IMR-90 (cell line): ENCODE data around the gene TBC1D10B. TPM values are rescaled to one million over a fixed set of nuclear protein-coding genes. Genes with fewer than 3 reads are reported as not detected.

Experiments used
- ATAC-seq: fragments of 200-7000 bp; cut with Tn5 transposase; 2 replicates; pipeline ENCODE4 v1.9.1; 2020; ENCODE audit warnings: low read depth, mild to moderate bottlenecking, moderate library complexity
- BruUV-seq: library from RNA; stranded (reverse); fragments of 400-500 nt; replicated peaks from 2 replicates; lab custom pipeline; 2021; lab: Mats Ljungman, UMichigan
- CTCF ChIA-PET: fragments of 300-600 bp; formaldehyde crosslinking; extraction: SDS; loops from one replicate; lab custom pipeline; 2021; ENCODE audit warnings: antibody characterized with exemption; lab: Yijun Ruan, JAX
- POLR2A ChIA-PET: fragments of 300-600 bp; sonication (Branson Sonifier 250); formaldehyde crosslinking; loops from one replicate; lab custom pipeline; 2022; ENCODE audit warnings: antibody characterized with exemption; ENCODE audit not compliant: unreplicated experiment; lab: Charles Lee
- DNase-seq: peaks from one replicate; pipeline ENCODE4 v3.0.0; 2013
- H2AFZ ChIP-seq: replicated peaks from 2 replicates; pipeline ENCODE3; 2013; ENCODE audit warnings: low read length, mild to moderate bottlenecking; ENCODE audit not compliant: poor library complexity
- H2AK5ac ChIP-seq: 2 replicates; pipeline ENCODE4 v1.6.1; 2013; ENCODE audit warnings: low read depth, low read length, inconsistent platforms
- H2AK9ac ChIP-seq: replicated peaks from 2 replicates; pipeline ENCODE3; 2013; ENCODE audit warnings: mild to moderate bottlenecking, low read depth, low read length, moderate library complexity; ENCODE audit not compliant: poor library complexity
- H2BK120ac ChIP-seq: 2 replicates; pipeline ENCODE4 v1.6.1; 2013; ENCODE audit warnings: low read depth, low read length, inconsistent platforms
- H2BK15ac ChIP-seq: 3 replicates; pipeline ENCODE4 v1.6.1; 2013; ENCODE audit warnings: low read depth, low read length, inconsistent platforms
- H2BK20ac ChIP-seq: 2 replicates; pipeline ENCODE4 v1.6.1; 2013; ENCODE audit warnings: low read depth, mild to moderate bottlenecking, inconsistent platforms, low read length, moderate library complexity
- H2BK5ac ChIP-seq: 2 replicates; pipeline ENCODE4 v1.6.1; 2013; ENCODE audit warnings: mild to moderate bottlenecking, low read depth, low read length, inconsistent platforms; ENCODE audit not compliant: poor library complexity, severe bottlenecking
- H3K14ac ChIP-seq: replicated peaks from 2 replicates; pipeline ENCODE4 v1.6.1; 2013; ENCODE audit warnings: low read depth, low read length, inconsistent platforms
- H3K18ac ChIP-seq: 2 replicates; pipeline ENCODE4 v1.6.1; 2013; ENCODE audit warnings: low read depth, low read length, control low read depth
- H3K23ac ChIP-seq: 2 replicates; pipeline ENCODE4 v1.6.1; 2013; ENCODE audit warnings: low read depth, low read length, inconsistent platforms
- H3K27ac ChIP-seq: 2 replicates; pipeline ENCODE4 v1.5.1; 2013; ENCODE audit warnings: mild to moderate bottlenecking, control low read depth, low read length; ENCODE audit not compliant: insufficient read depth
- H3K27me3 ChIP-seq: 2 replicates; pipeline ENCODE4 v1.6.1; 2013; ENCODE audit warnings: low read length; ENCODE audit not compliant: control insufficient read depth, insufficient read depth
- H3K36me3 ChIP-seq: 2 replicates; pipeline ENCODE4 v1.6.1; 2013; ENCODE audit warnings: low read length, mixed read lengths; ENCODE audit not compliant: control insufficient read depth, insufficient read depth
- H3K4ac ChIP-seq: 2 replicates; pipeline ENCODE4 v1.6.1; 2013; ENCODE audit warnings: low read depth, low read length, inconsistent platforms
- H3K4me1 ChIP-seq: 2 replicates; pipeline ENCODE4 v1.6.1; 2013; ENCODE audit warnings: low read length, mixed read lengths; ENCODE audit not compliant: control insufficient read depth, insufficient read depth
- H3K4me2 ChIP-seq: 2 replicates; pipeline ENCODE4 v1.6.1; 2013; ENCODE audit warnings: low read depth, mild to moderate bottlenecking, control low read depth, low read length, moderate library complexity
- H3K4me3 ChIP-seq: 2 replicates; pipeline ENCODE4 v1.5.1; 2013; ENCODE audit warnings: low read depth, mild to moderate bottlenecking, control low read depth, low read length, moderate library complexity; ENCODE audit not compliant: insufficient read depth
- H3K56ac ChIP-seq: 2 replicates; pipeline ENCODE4 v1.6.1; 2013; ENCODE audit warnings: low read length, inconsistent platforms; ENCODE audit not compliant: insufficient read depth; ENCODE audit errors: extremely low read depth
- H3K79me1 ChIP-seq, 2 experiments: 2 replicates each; pipeline ENCODE4 v1.6.1; 2013; ENCODE audit warnings: low read length in 2 of 2, inconsistent platforms in 1 of 2, low read depth in 1 of 2
- H3K9ac ChIP-seq: 2 replicates; pipeline ENCODE4 v1.6.1; 2013; ENCODE audit warnings: low read depth, low read length, control low read depth
- H3K9me1 ChIP-seq: 2 replicates; pipeline ENCODE4 v1.6.1; 2013; ENCODE audit warnings: low read length, inconsistent platforms; ENCODE audit not compliant: insufficient read depth
- H3K9me3 ChIP-seq: 2 replicates; pipeline ENCODE4 v1.6.1; 2013; ENCODE audit warnings: low read length; ENCODE audit not compliant: control insufficient read depth, insufficient read depth
- H4K20me1 ChIP-seq: 2 replicates; pipeline ENCODE4 v1.6.1; 2013; ENCODE audit warnings: low read length, inconsistent platforms; ENCODE audit not compliant: insufficient read depth
- H4K5ac ChIP-seq: 2 replicates; pipeline ENCODE4 v1.6.1; 2013; ENCODE audit warnings: mild to moderate bottlenecking, low read depth, low read length, control low read depth
- H4K8ac ChIP-seq, 2 experiments: 2 replicates each; pipeline ENCODE4 v1.6.1; 2013; ENCODE audit warnings: low read depth in 2 of 2, low read length in 2 of 2, control low read depth in 1 of 2, inconsistent platforms in 1 of 2
- H4K91ac ChIP-seq: 2 replicates; pipeline ENCODE4 v1.6.1; 2013; ENCODE audit warnings: low read depth, low read length, inconsistent platforms; ENCODE audit not compliant: insufficient read depth
- BHLHE40 ChIP-seq: fragments of 150-350 bp; IDR thresholded peaks from 2 replicates; pipeline ENCODE4 v1.6.1; 2016; ENCODE audit warnings: mild to moderate bottlenecking, low read depth, low read length
- CEBPB ChIP-seq: IDR thresholded peaks from 2 replicates; pipeline ENCODE4 v1.6.1; 2012; ENCODE audit warnings: low read depth, low read length, improper control_type of control experiment
- CHD1 ChIP-seq: IDR thresholded peaks from 2 replicates; pipeline ENCODE4 v1.6.1; 2012; ENCODE audit warnings: low read depth, low read length, improper control_type of control experiment
- CTCF ChIP-seq: conservative IDR thresholded peaks from 2 replicates; pipeline ENCODE4 v1.5.1; 2012; ENCODE audit warnings: mild to moderate bottlenecking, low read depth, low read length, improper control_type of control experiment
- ELK1 ChIP-seq: fragments of 150-350 bp; IDR thresholded peaks from 2 replicates; pipeline ENCODE4 v1.6.1; 2016; ENCODE audit warnings: low read depth, mild to moderate bottlenecking, low read length, moderate library complexity, borderline replicate concordance
- FOS ChIP-seq: fragments of 150-350 bp; IDR thresholded peaks from 2 replicates; pipeline ENCODE4 v1.6.1; 2016; ENCODE audit warnings: low read depth, low read length
- MAFK ChIP-seq: IDR thresholded peaks from 2 replicates; pipeline ENCODE4 v1.6.1; 2012; ENCODE audit warnings: low read depth, low read length, improper control_type of control experiment
- MAZ ChIP-seq: IDR thresholded peaks from 2 replicates; pipeline ENCODE4 v1.6.1; 2012; ENCODE audit warnings: low read depth, mild to moderate bottlenecking, low read length, improper control_type of control experiment, moderate library complexity, borderline replicate concordance
- MXI1 ChIP-seq: IDR thresholded peaks from 2 replicates; pipeline ENCODE4 v1.6.1; 2012; ENCODE audit warnings: low read depth, mild to moderate bottlenecking, low read length, moderate library complexity, borderline replicate concordance
- POLR2A ChIP-seq: IDR thresholded peaks from 2 replicates; pipeline ENCODE4 v1.6.1; 2012; ENCODE audit warnings: mild to moderate bottlenecking, low read depth, low read length
- RAD21 ChIP-seq: IDR thresholded peaks from 2 replicates; pipeline ENCODE4 v1.6.1; 2012; ENCODE audit warnings: low read length, improper control_type of control experiment
- RCOR1 ChIP-seq: IDR thresholded peaks from 2 replicates; pipeline ENCODE4 v1.6.1; 2012; ENCODE audit warnings: mild to moderate bottlenecking, low read length, improper control_type of control experiment; ENCODE audit not compliant: insufficient replicate concordance
- SMC3 ChIP-seq: fragments of 150-350 bp; IDR thresholded peaks from 2 replicates; pipeline ENCODE4 v1.6.1; 2016; ENCODE audit warnings: low read depth, mild to moderate bottlenecking, antibody characterized with exemption, low read length, moderate library complexity
- WGBS, 2 experiments: methylation state at CpG; one replicate each; pipeline versions ENCODE4 v1.1.5 to v1.1.7; 2013; ENCODE audit warnings: missing lambda C conversion rate in 2 of 2; ENCODE audit not compliant: insufficient read length in 1 of 2; ENCODE audit errors: extremely low coverage in 2 of 2; 5-methylcytosine and 5-hydroxymethylcytosine counted together
- dilution Hi-C: fragments of 300-500 bp; cut with HindIII; formaldehyde crosslinking; loops from one replicate; pipeline ENCODE4 v1.14.3; 2018; ENCODE audit warnings: low sequenced_read_pairs; ENCODE audit not compliant: unreplicated experiment
- in situ Hi-C: fragments of 300-500 bp; cut with MboI; formaldehyde crosslinking; loops from 3 replicates; pipeline ENCODE4 v1.14.3; 2019; ENCODE audit warnings: low sequenced_read_pairs, inconsistent platforms, mixed read lengths
- intact Hi-C: fragments of 100-400 bp; cut with micrococcal nuclease; formaldehyde crosslinking; loops from 2 replicates; pipeline ENCODE4 v1.10.0; 2022
- polyA plus RNA-seq, 3 experiments: library from polyadenylated mRNA; depleted of rRNA; stranded (reverse); fragments of >200 nt; gene quantifications; 2 replicates each; pipeline ENCODE4 v1.2.3, GENCODE V29; 2012; ENCODE audit warnings: low replicate concordance in 1 of 3
- total RNA-seq: library from RNA; depleted of rRNA; stranded (reverse); fragments of >200 nt; gene quantifications from 2 replicates; pipeline ENCODE4 v1.2.3, GENCODE V29; 2012

The TBC1D10B gene
- total and polyA plus RNA-seq, 2 of the 4 experiments (the other 2 are of a cell fraction): 8.4 to 24.9 TPM

- no peak for TF ChIP-seq ELK1
- peak; percentile 64; the same call in 1 of the 2 replicates for TF ChIP-seq POLR2A
These were observed 37.0 kb upstream of the TBC1D10B start, which contains the start of gene ZNF771 (continued) for GRCh38 chr16:30407102-30407803.

DNA sequence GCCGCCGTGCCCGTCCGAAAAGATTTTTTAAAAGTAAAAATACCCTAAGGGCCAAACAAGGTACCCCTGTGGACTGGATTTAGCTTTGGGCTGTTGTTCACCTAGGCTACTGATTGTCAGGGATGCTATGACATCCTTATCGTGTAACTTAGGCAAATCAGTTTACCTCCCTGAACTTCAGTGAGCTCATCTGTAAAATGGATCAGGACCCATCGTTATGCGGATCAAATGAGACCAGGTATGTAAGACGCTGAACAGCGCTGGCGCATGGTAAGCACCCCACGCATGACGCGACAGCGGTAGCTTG is 36.5 kb upstream of the TBC1D10B start:
- dilution Hi-C loops (no loop called here), intact Hi-C loops (loop anchor here (10.0 kb wide), 1 partner anchor 312 kb away; the partner anchor contains the start of genes TBX6 and YPEL3), in situ Hi-C loops (loop anchor here (10.0 to 25.0 kb wide), 2 partner anchors 219 to 332 kb away; partner anchors contain the start of genes BOLA2B, CORO1A, PPP4C and SLX1A)
- Histone ChIP-seq H4K91ac (peak overlapping the region; percentile 59; the same call in 1 of the 2 replicates), H4K5ac (peak overlapping the region; percentile 72), H3K4me2 (peak overlapping the region; percentile 93), H2BK20ac (peak overlapping the region; percentile 32; the same call in 1 of the 2 replicates), H4K20me1 (peaks cover 10% of the 10 kb centered on the region; the same call in 1 of the 2 replicates), H2BK5ac (peak overlapping the region; percentile 82), H3K56ac (peak overlapping the region; percentile 77; the same call in 1 of the 2 replicates), H2BK120ac (peak overlapping the region; percentile 74), H3K4me1 (peaks cover 11% of the 10 kb centered on the region), H2AFZ (peak overlapping the region; percentile 97), H3K14ac (peak overlapping the region; percentile 97), H3K9me3 (no peaks in the 10 kb centered on the region), H3K27me3 (no peaks in the 10 kb centered on the region), H3K23ac (peak overlapping the region; percentile 48), H4K8ac (peak overlapping the region; percentile 84 to 96), H3K79me1 (peaks cover 15 to 38% of the 10 kb centered on the region in 2 experiments), H2BK15ac (peak overlapping the region; percentile 33; the same call in 2 of the 3 replicates), H3K18ac (peak overlapping the region; percentile 39; the same call in 1 of the 2 replicates), H3K9ac (peak overlapping the region; percentile 87), H2AK9ac (peak overlapping the region; percentile 89), H3K27ac (peak overlapping the region; percentile 84), H3K4me3 (peak overlapping the region; percentile 71), H2AK5ac (peak overlapping the region; percentile 90), H3K4ac (peak overlapping the region; percentile 95), H3K36me3 (peaks cover 9% of the 10 kb centered on the region), H3K9me1 (peaks cover 11% of the 10 kb centered on the region)
- no TSS peak for BruUV-seq
- ChIA-PET POLR2A (interaction anchor here (1.0 to 1.1 kb wide), 2 partner anchors 11 kb away, joined by 3 to 7 read pairs; partner anchors contain the start of gene ZNF48), CTCF (no interaction called here)
- DNase-seq (no peak), ATAC-seq (no peak)
- 20% methylated on average over 9 of the region's 14 CpGs; no CpG with 5 or more reads in 1 of the 2 experiments for WGBS, 2 experiments
- TF ChIP-seq FOS (no peak), CTCF (no peak), RAD21 (no peak), RCOR1 (no peak), MXI1 (no peak), SMC3 (no peak), BHLHE40 (no peak), MAZ (no peak), CHD1 (no peak), CEBPB (no peak), MAFK (no peak)
